ENCODE data around the gene TMTC2. TPM values are rescaled to one million over a fixed set of nuclear protein-coding genes. Genes with fewer than 3 reads are reported as not detected.

The TMTC2 gene
- polyA plus RNA-seq, 1 donor from 2014 or later, result 20.6 TPM

DNA sequence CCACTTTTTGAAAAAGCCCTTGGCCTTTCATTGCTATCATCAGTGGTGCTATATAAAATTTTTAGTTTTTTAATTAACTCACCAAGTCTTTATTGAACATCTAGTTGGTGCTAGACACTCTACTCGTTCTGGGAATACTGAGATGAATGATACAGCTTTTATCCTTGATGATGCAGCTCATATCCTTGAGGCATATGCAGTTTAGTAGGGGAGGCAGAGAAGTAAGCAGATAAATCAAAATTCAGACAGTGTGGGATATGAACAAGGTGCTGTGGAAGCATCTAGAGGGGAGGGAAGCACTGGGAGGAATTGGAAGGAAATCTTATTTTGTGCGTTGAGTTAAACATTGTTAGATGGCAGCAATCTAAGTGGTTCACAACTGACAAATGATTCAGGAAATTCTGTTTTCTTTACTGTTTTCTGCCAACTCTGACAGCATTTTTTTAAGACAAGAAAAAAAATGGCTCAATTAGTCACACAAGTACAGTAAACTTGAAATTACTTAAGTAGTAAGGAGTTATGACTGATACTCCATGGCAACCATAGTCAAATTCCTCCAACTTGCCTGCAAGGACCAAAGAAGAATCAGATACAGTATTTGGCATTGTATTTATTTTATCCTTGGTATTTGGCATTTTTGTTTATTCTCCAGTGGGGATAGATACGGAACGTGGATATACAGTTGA is 119.2 kb downstream of the TMTC2 start:
- Histone ChIP-seq H3F3A (ENCODE audit: insufficient read depth, low read length, poor library complexity, severe bottlenecking) (no peaks in the 10 kb centered on the region), H4K20me1 (ENCODE audit: insufficient read depth) (no peaks in the 10 kb centered on the region), H2AFZ (ENCODE audit: low read depth, low read length) (no peak overlapping the region), H3K4me3 (ENCODE audit: low read length) (no peak overlapping the region), H3K4me2 (ENCODE audit: low read length) (no peak overlapping the region), H3K9ac (ENCODE audit: low read length) (no peak overlapping the region), H3K9me2 (ENCODE audit: insufficient read depth, low read length) (peaks cover 3% of the 10 kb centered on the region), H3K36me3 (ENCODE audit: insufficient read depth, low read length) (no peaks in the 10 kb centered on the region), H3K27ac (ENCODE audit: low read length) (no peak overlapping the region), H3K27me3 (ENCODE audit: insufficient read depth, low read depth, low read length) (no peaks in the 10 kb centered on the region), H3K9me3 (ENCODE audit: low read length) (no peaks in the 10 kb centered on the region), H3K79me2 (replicated peaks; ENCODE audit: insufficient read depth, low read length) (peaks cover 4% of the 10 kb centered on the region)
- no peak for TF ChIP-seq POLR2AphosphoS5 (IDR thresholded peaks at IDR 0.05)
- no peak for TF ChIP-seq EZH2 (IDR thresholded peaks at IDR 0.05; ENCODE audit: borderline replicate concordance, insufficient read depth, low read length, poor library complexity, severe bottlenecking)
- no peak for TF ChIP-seq MXI1 (conservative IDR thresholded peaks at IDR 0.05; ENCODE audit: poor library complexity, severe bottlenecking)

DNA sequence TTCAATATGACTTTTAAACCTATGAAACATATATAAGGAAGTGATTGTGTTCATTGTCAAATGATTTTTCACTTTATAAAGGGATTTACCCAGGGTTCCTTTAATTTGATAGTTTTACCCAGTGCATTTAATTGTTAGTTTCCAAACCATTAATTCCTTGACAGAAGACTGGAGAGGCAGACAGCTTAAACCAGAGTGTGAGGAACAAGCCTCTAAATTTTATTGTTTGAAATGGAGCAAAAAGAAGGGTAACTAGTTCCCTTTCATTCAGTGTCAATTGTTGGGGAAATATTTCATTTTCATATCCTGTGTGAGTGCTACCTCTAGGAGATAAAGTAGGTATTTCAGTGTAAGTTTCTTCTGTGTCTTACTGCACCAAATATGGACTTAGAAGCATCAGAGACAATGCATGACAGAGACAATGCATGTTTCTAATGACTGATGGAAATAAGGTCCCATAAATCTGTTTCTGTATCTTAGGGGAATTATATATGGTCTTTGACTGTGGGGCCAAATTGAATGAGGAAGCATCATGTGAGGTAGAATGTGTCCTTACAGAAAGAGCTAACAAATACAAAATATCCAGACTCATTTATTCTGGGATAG is 120.5 kb downstream of the TMTC2 start:
- no peak overlapping the region for H3K4me3 ChIP-seq (ENCODE audit: low read length)
- H3K36me3 ChIP-seq (ENCODE audit: insufficient read depth, low read length), result no peaks in the 10 kb centered on the region
- H3K9me2 ChIP-seq (ENCODE audit: insufficient read depth, low read length), result peaks cover 3% of the 10 kb centered on the region
- no peak overlapping the region for H3K27ac ChIP-seq (ENCODE audit: low read length)
- no peak overlapping the region for H2AFZ ChIP-seq (ENCODE audit: low read depth, low read length)
- no peaks in the 10 kb centered on the region for H3K27me3 ChIP-seq (ENCODE audit: insufficient read depth, low read depth, low read length)
- H3K4me2 ChIP-seq (ENCODE audit: low read length), result no peak overlapping the region
- H4K20me1 ChIP-seq (ENCODE audit: insufficient read depth), result no peaks in the 10 kb centered on the region
- H3F3A ChIP-seq (ENCODE audit: insufficient read depth, low read length, poor library complexity, severe bottlenecking), result no peaks in the 10 kb centered on the region
- TF ChIP-seq EP300 (conservative IDR thresholded peaks at IDR 0.05; ENCODE audit: poor library complexity, severe bottlenecking) (no peak), POLR2AphosphoS5 (IDR thresholded peaks at IDR 0.05) (no peak), SMC3 (conservative IDR thresholded peaks at IDR 0.05; ENCODE audit: poor library complexity) (no peak), TAF1 (IDR thresholded peaks at IDR 0.05; ENCODE audit: low read depth) (no peak)
- peaks cover 4% of the 10 kb centered on the region for H3K79me2 ChIP-seq (replicated peaks; ENCODE audit: insufficient read depth, low read length)
- no peaks in the 10 kb centered on the region for H3K9me3 ChIP-seq (ENCODE audit: low read length)
- no peak overlapping the region for H3K9ac ChIP-seq (ENCODE audit: low read length)

DNA sequence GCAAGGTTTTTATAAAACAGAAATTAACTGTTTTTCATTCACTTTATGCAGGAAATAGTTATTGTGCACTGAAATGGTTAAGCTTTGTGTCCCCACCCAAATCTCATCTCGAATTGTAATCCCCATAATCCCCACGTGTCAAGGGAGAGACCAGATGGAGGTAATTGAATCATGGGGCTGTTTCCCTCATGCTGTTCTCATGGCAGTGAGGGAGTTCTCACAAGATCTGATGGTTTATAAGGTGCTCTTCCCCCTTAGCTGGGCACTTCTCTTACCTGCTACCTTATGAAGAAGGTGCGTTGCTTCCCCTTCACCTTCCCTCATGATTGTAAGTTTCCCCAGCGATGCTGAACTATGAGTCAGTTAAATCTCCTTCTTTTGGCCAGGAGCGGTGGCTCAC is 123.9 kb downstream of the TMTC2 start:
- Histone ChIP-seq H3K36me3 (ENCODE audit: insufficient read depth, low read length) (no peaks in the 10 kb centered on the region), H3K9me3 (ENCODE audit: low read length) (no peaks in the 10 kb centered on the region), H3K4me2 (ENCODE audit: low read length) (no peak overlapping the region), H2AFZ (ENCODE audit: low read depth, low read length) (no peak overlapping the region), H3K4me3 (ENCODE audit: low read length) (no peak overlapping the region), H3K27me3 (ENCODE audit: insufficient read depth, low read depth, low read length) (no peaks in the 10 kb centered on the region), H4K20me1 (ENCODE audit: insufficient read depth) (no peaks in the 10 kb centered on the region), H3K27ac (ENCODE audit: low read length) (no peak overlapping the region), H3K9me2 (ENCODE audit: insufficient read depth, low read length) (peaks cover 3% of the 10 kb centered on the region), H3F3A (ENCODE audit: insufficient read depth, low read length, poor library complexity, severe bottlenecking) (no peaks in the 10 kb centered on the region), H3K9ac (ENCODE audit: low read length) (no peak overlapping the region), H3K79me2 (replicated peaks; ENCODE audit: insufficient read depth, low read length) (peaks cover 4% of the 10 kb centered on the region)
- TF ChIP-seq, protein P1, sequence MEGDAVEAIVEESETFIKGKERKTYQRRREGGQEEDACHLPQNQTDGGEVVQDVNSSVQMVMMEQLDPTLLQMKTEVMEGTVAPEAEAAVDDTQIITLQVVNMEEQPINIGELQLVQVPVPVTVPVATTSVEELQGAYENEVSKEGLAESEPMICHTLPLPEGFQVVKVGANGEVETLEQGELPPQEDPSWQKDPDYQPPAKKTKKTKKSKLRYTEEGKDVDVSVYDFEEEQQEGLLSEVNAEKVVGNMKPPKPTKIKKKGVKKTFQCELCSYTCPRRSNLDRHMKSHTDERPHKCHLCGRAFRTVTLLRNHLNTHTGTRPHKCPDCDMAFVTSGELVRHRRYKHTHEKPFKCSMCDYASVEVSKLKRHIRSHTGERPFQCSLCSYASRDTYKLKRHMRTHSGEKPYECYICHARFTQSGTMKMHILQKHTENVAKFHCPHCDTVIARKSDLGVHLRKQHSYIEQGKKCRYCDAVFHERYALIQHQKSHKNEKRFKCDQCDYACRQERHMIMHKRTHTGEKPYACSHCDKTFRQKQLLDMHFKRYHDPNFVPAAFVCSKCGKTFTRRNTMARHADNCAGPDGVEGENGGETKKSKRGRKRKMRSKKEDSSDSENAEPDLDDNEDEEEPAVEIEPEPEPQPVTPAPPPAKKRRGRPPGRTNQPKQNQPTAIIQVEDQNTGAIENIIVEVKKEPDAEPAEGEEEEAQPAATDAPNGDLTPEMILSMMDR (IDR thresholded peaks at IDR 0.05; ENCODE audit: poor library complexity, severe bottlenecking), result no peak
- TF ChIP-seq, protein P2, sequence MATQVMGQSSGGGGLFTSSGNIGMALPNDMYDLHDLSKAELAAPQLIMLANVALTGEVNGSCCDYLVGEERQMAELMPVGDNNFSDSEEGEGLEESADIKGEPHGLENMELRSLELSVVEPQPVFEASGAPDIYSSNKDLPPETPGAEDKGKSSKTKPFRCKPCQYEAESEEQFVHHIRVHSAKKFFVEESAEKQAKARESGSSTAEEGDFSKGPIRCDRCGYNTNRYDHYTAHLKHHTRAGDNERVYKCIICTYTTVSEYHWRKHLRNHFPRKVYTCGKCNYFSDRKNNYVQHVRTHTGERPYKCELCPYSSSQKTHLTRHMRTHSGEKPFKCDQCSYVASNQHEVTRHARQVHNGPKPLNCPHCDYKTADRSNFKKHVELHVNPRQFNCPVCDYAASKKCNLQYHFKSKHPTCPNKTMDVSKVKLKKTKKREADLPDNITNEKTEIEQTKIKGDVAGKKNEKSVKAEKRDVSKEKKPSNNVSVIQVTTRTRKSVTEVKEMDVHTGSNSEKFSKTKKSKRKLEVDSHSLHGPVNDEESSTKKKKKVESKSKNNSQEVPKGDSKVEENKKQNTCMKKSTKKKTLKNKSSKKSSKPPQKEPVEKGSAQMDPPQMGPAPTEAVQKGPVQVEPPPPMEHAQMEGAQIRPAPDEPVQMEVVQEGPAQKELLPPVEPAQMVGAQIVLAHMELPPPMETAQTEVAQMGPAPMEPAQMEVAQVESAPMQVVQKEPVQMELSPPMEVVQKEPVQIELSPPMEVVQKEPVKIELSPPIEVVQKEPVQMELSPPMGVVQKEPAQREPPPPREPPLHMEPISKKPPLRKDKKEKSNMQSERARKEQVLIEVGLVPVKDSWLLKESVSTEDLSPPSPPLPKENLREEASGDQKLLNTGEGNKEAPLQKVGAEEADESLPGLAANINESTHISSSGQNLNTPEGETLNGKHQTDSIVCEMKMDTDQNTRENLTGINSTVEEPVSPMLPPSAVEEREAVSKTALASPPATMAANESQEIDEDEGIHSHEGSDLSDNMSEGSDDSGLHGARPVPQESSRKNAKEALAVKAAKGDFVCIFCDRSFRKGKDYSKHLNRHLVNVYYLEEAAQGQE (IDR thresholded peaks at IDR 0.05; ENCODE audit: borderline replicate concordance), result no peak
- TF ChIP-seq TAF1 (IDR thresholded peaks at IDR 0.05; ENCODE audit: low read depth) (no peak), SMC3 (conservative IDR thresholded peaks at IDR 0.05; ENCODE audit: poor library complexity) (no peak), EP300 (conservative IDR thresholded peaks at IDR 0.05; ENCODE audit: poor library complexity, severe bottlenecking) (no peak), EZH2 (IDR thresholded peaks at IDR 0.05; ENCODE audit: borderline replicate concordance, insufficient read depth, low read length, poor library complexity, severe bottlenecking) (no peak), MXI1 (conservative IDR thresholded peaks at IDR 0.05; ENCODE audit: poor library complexity, severe bottlenecking) (no peak), RAD21 (conservative IDR thresholded peaks at IDR 0.05) (no peak), POLR2AphosphoS5 (IDR thresholded peaks at IDR 0.05) (no peak)
